ENCODE results near the gene FCN1. TPM values are rescaled to one million over a fixed set of nuclear protein-coding genes. Genes with fewer than 3 reads are reported as not detected.

Gene FCN1
- total and polyA plus RNA-seq, 2 of the 8 experiments (the other 6 are each of a cell fraction or from before 2014, with no cell fraction given): not detected

DNA sequence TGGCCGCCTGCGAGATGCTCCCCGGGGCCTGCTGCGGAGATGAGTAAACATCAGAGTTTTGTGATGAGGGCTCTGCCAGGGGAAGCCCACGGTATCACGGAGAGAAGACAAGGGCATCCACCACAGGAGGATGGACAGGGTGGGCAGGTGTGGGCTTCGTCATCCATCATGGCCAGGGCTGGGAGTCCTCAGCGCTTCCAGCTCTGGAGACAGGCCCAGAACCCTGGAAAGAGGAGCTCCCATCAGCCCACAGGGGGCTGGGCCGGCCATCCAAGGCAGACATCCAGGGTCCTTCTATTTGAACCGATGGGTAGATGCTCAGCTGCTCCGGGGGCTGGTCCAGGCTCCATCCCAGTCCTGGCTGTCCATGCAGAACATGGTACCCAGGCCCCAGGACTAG is 22.1 kb upstream of the FCN1 start:
- no peak for FAIRE-seq
- H2AFZ ChIP-seq (ENCODE audit: low read length): no peak overlapping the region
- no peak overlapping the region for H3K56ac ChIP-seq (replicated peaks; ENCODE audit: insufficient read length, low read depth, low read length)
- 92% methylated on average over 10 of the region's 11 CpGs; no CpG with 5 or more reads in 1 of the 2 experiments for WGBS, 2 experiments (ENCODE audit: extremely low coverage in 1 of 2, insufficient coverage in 1 of 2, insufficient read length in 1 of 2, insufficient replicate concordance in 2 of 2, low coverage in 1 of 2, low lambda C conversion rate in 2 of 2, missing lambda C conversion rate in 1 of 2)
- H3K4me2 ChIP-seq (ENCODE audit: insufficient read depth in 1 of 2, low read depth in 2 of 2, low read length in 2 of 2): no peak overlapping the region
- no peaks in the 10 kb centered on the region for H3K79me1 ChIP-seq (ENCODE audit: low read depth, low read length)
- no peak overlapping the region for H3K4ac ChIP-seq (replicated peaks; ENCODE audit: insufficient read length, low read depth, low read length)
- H3K23me2 ChIP-seq (ENCODE audit: low read depth, low read length): no peaks in the 10 kb centered on the region
- H4K91ac ChIP-seq (replicated peaks; ENCODE audit: insufficient read length, low read length): no peak overlapping the region
- H3K4me3 ChIP-seq (ENCODE audit: extremely low read depth in 1 of 4, insufficient read depth in 2 of 4, low read depth in 3 of 4, low read length in 4 of 4): no peak overlapping the region
- no peak overlapping the region for H3K23ac ChIP-seq (ENCODE audit: insufficient read length)
- no peak overlapping the region for H3K14ac ChIP-seq (ENCODE audit: insufficient read length)
- H2BK12ac ChIP-seq (ENCODE audit: low read depth, low read length): no peak overlapping the region
- no peak overlapping the region for H2BK20ac ChIP-seq (ENCODE audit: low read length)
- H3K79me2 ChIP-seq (ENCODE audit: control insufficient read depth in 1 of 2, insufficient read depth in 2 of 2, low read length in 2 of 2): no peaks in the 10 kb centered on the region
- H3K18ac ChIP-seq (ENCODE audit: extremely low read depth, low read length): no peak overlapping the region; the same call in 1 of the 2 replicates
- H2AK5ac ChIP-seq (ENCODE audit: low read depth, low read length): no peak overlapping the region
- no peak for TF ChIP-seq BCL11A (IDR thresholded peaks at IDR 0.05; ENCODE audit: low read depth in 2 of 2, low read length in 2 of 2)
- no peak for TF ChIP-seq BACH1 (IDR thresholded peaks at IDR 0.05; ENCODE audit: low read length)
- TF ChIP-seq GTF2F1 (IDR thresholded peaks at IDR 0.05; ENCODE audit: borderline replicate concordance, low read depth, low read length): no peak
- no peak for TF ChIP-seq CREB1 (IDR thresholded peaks at IDR 0.05)
- TF ChIP-seq NRF1 (IDR thresholded peaks at IDR 0.05; ENCODE audit: low read depth, low read length): no peak
- TF ChIP-seq ATF2 (IDR thresholded peaks at IDR 0.05; ENCODE audit: low read length): no peak
- no peak for TF ChIP-seq SP1 (IDR thresholded peaks at IDR 0.05; ENCODE audit: low read depth, low read length)
- no peaks in the 10 kb centered on the region for H4K20me1 ChIP-seq (replicated peaks in 1 of 2; ENCODE audit: control insufficient read depth in 1 of 2, insufficient read depth in 2 of 2, low read length in 2 of 2)
- no peaks in the 10 kb centered on the region for H3K9me3 ChIP-seq (ENCODE audit: insufficient read depth in 2 of 2, low read depth in 1 of 2, low read length in 1 of 2)
- H2BK5ac ChIP-seq (ENCODE audit: low read depth, low read length): no peak overlapping the region
- no peak overlapping the region for H4K8ac ChIP-seq (ENCODE audit: extremely low read depth, insufficient read depth, low read length)
- CTCF ChIA-PET (ENCODE audit: partially characterized antibody): interaction anchor here (1.0 to 2.1 kb wide), 3 partner anchors 158 to 250 kb away, joined by 3 to 4 read pairs (median 4); no protein-coding TSS in a partner anchor
- no peaks in the 10 kb centered on the region for H3K36me3 ChIP-seq (ENCODE audit: control insufficient read depth in 2 of 4, insufficient read depth in 4 of 4, low read length in 3 of 4)
- no peak for DNase-seq (ENCODE audit: low read depth in 1 of 2, low spot score in 2 of 2)
- no peak overlapping the region for H3K9ac ChIP-seq (replicated peaks in 1 of 4; ENCODE audit: extremely low read depth in 1 of 4, low read depth in 3 of 4, low read length in 3 of 4)
- no peak overlapping the region for H4K5ac ChIP-seq (ENCODE audit: insufficient read length, low read depth, low read length)
- no peak overlapping the region for H2BK15ac ChIP-seq (ENCODE audit: low read length)
- H3K27me3 ChIP-seq (replicated peaks in 1 of 4; ENCODE audit: control insufficient read depth in 3 of 4, extremely low read depth in 1 of 4, insufficient read depth in 3 of 4, low read length in 3 of 4): no peaks in the 10 kb centered on the region
- peaks cover 0 to 8% (median 2%) of the 10 kb centered on the region in 4 experiments; a peak in 5 of 7 replicates for H3K4me1 ChIP-seq (replicated peaks in 1 of 4; ENCODE audit: control insufficient read depth in 3 of 4, insufficient read depth in 4 of 4, low read length in 3 of 4)
- H3K27ac ChIP-seq (ENCODE audit: low read depth, low read length): no peak overlapping the region
- H2BK120ac ChIP-seq (replicated peaks; ENCODE audit: low read depth, low read length): no peak overlapping the region
- POLR2A ChIA-PET (ENCODE audit: partially characterized antibody): no interaction called here

All from H1 (cell line).